A673 (cell line): ENCODE data around the gene CUBN. TPM values are rescaled to one million over a fixed set of nuclear protein-coding genes. Genes with fewer than 3 reads are reported as not detected.

Experiments used
- BruUV-seq: library from RNA; stranded (reverse); fragments of 400-500 nt; replicated peaks from 2 replicates; lab custom pipeline; 2021; lab: Mats Ljungman, UMichigan
- CTCF ChIA-PET: fragments of 300-600 bp; sonication (Branson Sonifier 250); formaldehyde crosslinking; loops from one replicate; lab custom pipeline; 2022; ENCODE audit warnings: antibody characterized with exemption; lab: Charles Lee
- POLR2A ChIA-PET: fragments of 300-600 bp; sonication (Branson Sonifier 250); formaldehyde crosslinking; loops from one replicate; lab custom pipeline; 2022; ENCODE audit warnings: antibody characterized with exemption; ENCODE audit not compliant: low non-redundant PET; lab: Charles Lee
- DNase-seq: peaks from one replicate; pipeline ENCODE4 v3.0.0-alpha.2; 2015; ENCODE audit warnings: low spot score
- H3K27ac ChIP-seq: fragments of 200-600 bp; sonication (generic); 2 replicates; pipeline ENCODE4 v1.5.1; 2016; ENCODE audit warnings: mixed run types, low read depth, mild to moderate bottlenecking, mixed read lengths, antibody characterized with exemption, low read length; ENCODE audit not compliant: poor library complexity, severe bottlenecking
- H3K27me3 ChIP-seq: fragments of 200-600 bp; sonication (generic); replicated peaks from 2 replicates; pipeline ENCODE4 v1.6.1; 2017; ENCODE audit warnings: mixed run types, low read depth, mild to moderate bottlenecking, mixed read lengths, antibody characterized with exemption, low read length; ENCODE audit not compliant: insufficient read depth, poor library complexity
- H3K36me3 ChIP-seq: fragments of 200-600 bp; sonication (generic); 2 replicates; pipeline ENCODE4 v1.6.1; 2016; ENCODE audit warnings: mixed run types, mild to moderate bottlenecking, mixed read lengths, antibody characterized with exemption, low read length; ENCODE audit not compliant: insufficient read depth, poor library complexity, severe bottlenecking
- H3K4me1 ChIP-seq: fragments of 200-600 bp; sonication (generic); 2 replicates; pipeline ENCODE4 v1.6.1; 2017; ENCODE audit warnings: mixed run types, mild to moderate bottlenecking, mixed read lengths, antibody characterized with exemption, low read length; ENCODE audit not compliant: insufficient read depth, poor library complexity, severe bottlenecking
- H3K4me3 ChIP-seq: fragments of 200-600 bp; sonication (generic); 2 replicates; pipeline ENCODE4 v1.5.1; 2016; ENCODE audit warnings: low read depth, mixed run types, mild to moderate bottlenecking, mixed read lengths, low read length; ENCODE audit not compliant: poor library complexity, severe bottlenecking
- H3K9me3 ChIP-seq: fragments of 200-600 bp; sonication (generic); 2 replicates; pipeline ENCODE4 v1.6.1; 2016; ENCODE audit warnings: mixed run types, low read depth, mild to moderate bottlenecking, mixed read lengths, antibody characterized with exemption, low read length; ENCODE audit not compliant: poor library complexity, severe bottlenecking
- EZH2 ChIP-seq: fragments of 200-600 bp; sonication (generic); IDR thresholded peaks from 2 replicates; pipeline ENCODE4 v1.6.1; 2017; ENCODE audit warnings: borderline replicate concordance, low read depth, mild to moderate bottlenecking, mixed read lengths, antibody characterized with exemption, low read length; ENCODE audit not compliant: poor library complexity, severe bottlenecking
- intact Hi-C: fragments of 100-400 bp; cut with micrococcal nuclease; formaldehyde crosslinking; loops from one replicate; pipeline ENCODE4 v1.10.0; 2022; ENCODE audit not compliant: unreplicated experiment
- total RNA-seq: library from RNA; stranded (reverse); gene quantifications from 2 replicates; pipeline ENCODE4 v1.2.3, GENCODE V29; 2021
- TF ChIP-seq, protein P1 (sequence below): fragments of 300-800, 200-600 bp; sonication (generic); conservative IDR thresholded peaks from 2 replicates; pipeline ENCODE4 v1.5.1; 2017; ENCODE audit warnings: low read depth, mild to moderate bottlenecking, antibody characterized with exemption, low read length, moderate library complexity, mixed read lengths

The CUBN gene
- total RNA-seq, 1 experiment from 2014 or later = 3.4 TPM

DNA sequence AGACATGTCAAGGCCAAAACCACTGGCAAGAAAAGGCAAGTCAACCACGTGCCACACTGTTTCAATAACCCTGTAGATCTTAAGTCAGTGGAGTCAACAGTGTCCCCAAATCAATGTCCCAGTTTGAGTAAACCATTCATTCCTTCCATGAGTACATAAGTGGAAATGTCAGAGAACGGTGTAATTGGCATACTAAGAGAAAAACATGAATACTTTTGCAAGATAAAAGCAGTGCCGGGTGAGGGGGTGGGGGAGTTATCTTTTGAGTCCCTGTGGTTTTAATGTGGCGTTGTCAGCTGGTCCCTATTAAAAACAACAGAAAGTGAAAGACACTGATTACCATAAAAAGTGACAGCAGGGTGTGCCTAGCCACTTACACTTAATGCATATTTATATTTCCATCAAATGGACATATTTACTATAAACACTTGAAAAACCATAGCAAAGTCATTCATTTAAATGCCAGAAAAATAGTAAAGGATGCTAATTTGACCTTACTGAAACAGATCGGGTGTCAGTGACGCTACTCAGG, 350.2 kb downstream of the CUBN start:
- peak; percentile 48 for DNase-seq
- H3K27ac ChIP-seq = no peak overlapping the region
- H3K4me1 ChIP-seq = peaks cover 14% of the 10 kb centered on the region
- intact Hi-C loops = loop anchor here (5.0 to 10.0 kb wide), 2 partner anchors 662 to 875 kb away; no protein-coding TSS in a partner anchor
- no peak for TF ChIP-seq EZH2
- TF ChIP-seq, protein P1, sequence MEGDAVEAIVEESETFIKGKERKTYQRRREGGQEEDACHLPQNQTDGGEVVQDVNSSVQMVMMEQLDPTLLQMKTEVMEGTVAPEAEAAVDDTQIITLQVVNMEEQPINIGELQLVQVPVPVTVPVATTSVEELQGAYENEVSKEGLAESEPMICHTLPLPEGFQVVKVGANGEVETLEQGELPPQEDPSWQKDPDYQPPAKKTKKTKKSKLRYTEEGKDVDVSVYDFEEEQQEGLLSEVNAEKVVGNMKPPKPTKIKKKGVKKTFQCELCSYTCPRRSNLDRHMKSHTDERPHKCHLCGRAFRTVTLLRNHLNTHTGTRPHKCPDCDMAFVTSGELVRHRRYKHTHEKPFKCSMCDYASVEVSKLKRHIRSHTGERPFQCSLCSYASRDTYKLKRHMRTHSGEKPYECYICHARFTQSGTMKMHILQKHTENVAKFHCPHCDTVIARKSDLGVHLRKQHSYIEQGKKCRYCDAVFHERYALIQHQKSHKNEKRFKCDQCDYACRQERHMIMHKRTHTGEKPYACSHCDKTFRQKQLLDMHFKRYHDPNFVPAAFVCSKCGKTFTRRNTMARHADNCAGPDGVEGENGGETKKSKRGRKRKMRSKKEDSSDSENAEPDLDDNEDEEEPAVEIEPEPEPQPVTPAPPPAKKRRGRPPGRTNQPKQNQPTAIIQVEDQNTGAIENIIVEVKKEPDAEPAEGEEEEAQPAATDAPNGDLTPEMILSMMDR = no peak
- ChIA-PET POLR2A (no interaction called here), CTCF (no interaction called here)
- no peaks in the 10 kb centered on the region for H3K36me3 ChIP-seq
- H3K4me3 ChIP-seq = no peak overlapping the region
- no peaks in the 10 kb centered on the region for H3K9me3 ChIP-seq
- no peaks in the 10 kb centered on the region for H3K27me3 ChIP-seq
- BruUV-seq = no TSS peak

- no peaks in the 10 kb centered on the region for H3K9me3 ChIP-seq
- CTCF ChIA-PET = interaction anchor here (0.6 to 0.7 kb wide), 2 partner anchors 13 to 91 kb away, joined by 3 read pairs; no protein-coding TSS in a partner anchor
- no peak overlapping the region for H3K4me3 ChIP-seq
- peak; percentile 65 for DNase-seq
- POLR2A ChIA-PET = interaction anchor here (0.6 kb wide), 2 partner anchors 13 to 251 kb away, joined by 3 read pairs; no protein-coding TSS in a partner anchor
- no peak overlapping the region for H3K27ac ChIP-seq
- intact Hi-C loops = loop anchor here (5.0 to 10.0 kb wide), 2 partner anchors 660 to 873 kb away; no protein-coding TSS in a partner anchor
- TF ChIP-seq EZH2 = no peak
- TF ChIP-seq, protein P1 = peak; percentile 81
- no peaks in the 10 kb centered on the region for H3K27me3 ChIP-seq
- H3K4me1 ChIP-seq = peaks cover 14% of the 10 kb centered on the region
- H3K36me3 ChIP-seq = no peaks in the 10 kb centered on the region
- BruUV-seq = no TSS peak
Observed at GRCh38 chr10:16777473-16778370, 351.9 kb downstream of the CUBN start.

GRCh38 chr10:16776896-16777295, 352.7 kb downstream of the CUBN start:
- no peak overlapping the region for H3K4me3 ChIP-seq
- intact Hi-C loops = loop anchor here (5.0 to 10.0 kb wide), 2 partner anchors 660 to 872 kb away; no protein-coding TSS in a partner anchor
- no peak overlapping the region for H3K27ac ChIP-seq
- TF ChIP-seq, protein P1 = no peak
- no peak for TF ChIP-seq EZH2
- no peaks in the 10 kb centered on the region for H3K27me3 ChIP-seq
- no peaks in the 10 kb centered on the region for H3K36me3 ChIP-seq
- no peak for DNase-seq
- H3K9me3 ChIP-seq = no peaks in the 10 kb centered on the region
- CTCF ChIA-PET = interaction anchor here (0.7 kb wide), 1 partner anchor 700 kb away, joined by 4 read pairs; no protein-coding TSS in a partner anchor
- H3K4me1 ChIP-seq = peaks cover 8% of the 10 kb centered on the region
- POLR2A ChIA-PET = no interaction called here
- BruUV-seq = no TSS peak

Other genes starting within 250 kb of the CUBN start
- gene TRDMT1, start 71.9 kb upstream of the CUBN start, total RNA-seq = 14.0 and 14.1 TPM in 2 replicates
- 1,489 and 1,873 TPM in 2 replicates for gene VIM, start 98.4 kb upstream of the CUBN start, total RNA-seq